OCI-LY3 (cell line): ENCODE data around the gene IL18.

Experiments
- H2AFZ ChIP-seq: fragments of 200-600, 300-600 bp; shearing (Covaris generic); 2 replicates; pipeline ENCODE4 v1.6.0; 2014; ENCODE audit warnings: antibody characterized with exemption, low read depth, low read length
- H3K27ac ChIP-seq: fragments of 200-600, 300-600 bp; sonication (generic); 2 replicates; pipeline ENCODE4 v1.5.1; 2014; ENCODE audit warnings: mild to moderate bottlenecking, low read length, moderate library complexity, mixed read lengths
- H3K27me3 ChIP-seq: fragments of 200-600, 300-600 bp; sonication (generic); 2 replicates; pipeline ENCODE4 v1.6.1; 2014; ENCODE audit warnings: low read depth, low read length, mixed read lengths
- H3K36me3 ChIP-seq: fragments of 200-600, 300-600 bp; sonication (generic); replicated peaks from 2 replicates; pipeline ENCODE3; 2014; ENCODE audit warnings: low read depth, low read length, mixed read lengths
- H3K4me1 ChIP-seq: fragments of 300-600, 200-600 bp; sonication (generic); 2 replicates; pipeline ENCODE4 v1.6.1; 2014; ENCODE audit warnings: low read length, mixed read lengths
- H3K4me2 ChIP-seq: fragments of 200-600, 300-600 bp; sonication (generic); 2 replicates; pipeline ENCODE4 v1.6.1; 2014; ENCODE audit warnings: low read length, mixed read lengths
- H3K4me3 ChIP-seq: fragments of 300-600, 200-600 bp; sonication (generic); 2 replicates; pipeline ENCODE4 v1.5.1; 2014; ENCODE audit warnings: antibody characterized with exemption, mild to moderate bottlenecking, low read length, moderate library complexity
- H3K79me2 ChIP-seq: fragments of 300-600, 200-600 bp; shearing (Covaris generic); 2 replicates; pipeline ENCODE4 v1.6.1; 2014; ENCODE audit warnings: mild to moderate bottlenecking, low read length, mixed read lengths
- H3K9ac ChIP-seq: fragments of 300-600, 200-600 bp; shearing (Covaris generic); 2 replicates; pipeline ENCODE4 v1.6.0; 2014; ENCODE audit warnings: mild to moderate bottlenecking, low read length, moderate library complexity
- H3K9me3 ChIP-seq: fragments of 200-600, 300-600 bp; shearing (Covaris generic); 2 replicates; pipeline ENCODE4 v1.6.1; 2014; ENCODE audit warnings: low read length, mixed read lengths; ENCODE audit not compliant: insufficient read depth
- H4K20me1 ChIP-seq: fragments of 200-600, 300-600 bp; sonication (generic); 2 replicates; pipeline ENCODE4 v1.6.1; 2016; ENCODE audit warnings: low read length, mixed read lengths; ENCODE audit not compliant: insufficient read depth
- EZH2phosphoT487 ChIP-seq: fragments of 200-600 bp; shearing (Covaris generic); IDR thresholded peaks from 2 replicates; pipeline ENCODE4 v1.6.1; 2018; ENCODE audit warnings: antibody characterized with exemption, mixed run types, low read depth
- TF ChIP-seq, protein P1 (sequence below): fragments of 200-600, 300-600 bp; sonication (generic); IDR thresholded peaks from 2 replicates; pipeline ENCODE4 v1.5.1; 2014; ENCODE audit warnings: antibody characterized with exemption, low read length, low read depth

IL18 gene

GRCh38 chr11:112163875-112164685 lies at the start of gene IL18:
TSS of gene IL18 (minus strand) at chr11:112164094. CDS start at chr11:112155053, 9,041 bp downstream.
- no peaks in the 10 kb centered on the region for H3K9me3 ChIP-seq
- peak within 1 kb of the TSS; percentile 18; the same call in 1 of the 2 replicates for H3K9ac ChIP-seq
- H2AFZ ChIP-seq, result peak within 1 kb of the TSS; percentile 74
- peak within 1 kb of the TSS; percentile 80 for H3K4me2 ChIP-seq
- no peaks in the 10 kb centered on the region for H3K79me2 ChIP-seq
- H3K4me1 ChIP-seq, result peaks cover 14% of the 10 kb centered on the region
- no peak within 1 kb of the TSS for H3K27ac ChIP-seq
- TF ChIP-seq EZH2phosphoT487, result no peak
- TF ChIP-seq, protein P1, sequence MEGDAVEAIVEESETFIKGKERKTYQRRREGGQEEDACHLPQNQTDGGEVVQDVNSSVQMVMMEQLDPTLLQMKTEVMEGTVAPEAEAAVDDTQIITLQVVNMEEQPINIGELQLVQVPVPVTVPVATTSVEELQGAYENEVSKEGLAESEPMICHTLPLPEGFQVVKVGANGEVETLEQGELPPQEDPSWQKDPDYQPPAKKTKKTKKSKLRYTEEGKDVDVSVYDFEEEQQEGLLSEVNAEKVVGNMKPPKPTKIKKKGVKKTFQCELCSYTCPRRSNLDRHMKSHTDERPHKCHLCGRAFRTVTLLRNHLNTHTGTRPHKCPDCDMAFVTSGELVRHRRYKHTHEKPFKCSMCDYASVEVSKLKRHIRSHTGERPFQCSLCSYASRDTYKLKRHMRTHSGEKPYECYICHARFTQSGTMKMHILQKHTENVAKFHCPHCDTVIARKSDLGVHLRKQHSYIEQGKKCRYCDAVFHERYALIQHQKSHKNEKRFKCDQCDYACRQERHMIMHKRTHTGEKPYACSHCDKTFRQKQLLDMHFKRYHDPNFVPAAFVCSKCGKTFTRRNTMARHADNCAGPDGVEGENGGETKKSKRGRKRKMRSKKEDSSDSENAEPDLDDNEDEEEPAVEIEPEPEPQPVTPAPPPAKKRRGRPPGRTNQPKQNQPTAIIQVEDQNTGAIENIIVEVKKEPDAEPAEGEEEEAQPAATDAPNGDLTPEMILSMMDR, result no peak
- H3K36me3 ChIP-seq, result no peaks in the 10 kb centered on the region
- no peaks in the 10 kb centered on the region for H4K20me1 ChIP-seq
- H3K27me3 ChIP-seq, result peaks cover 7% of the 10 kb centered on the region; the same call in 1 of the 2 replicates
- peak within 1 kb of the TSS; percentile 75 for H3K4me3 ChIP-seq

DNA sequence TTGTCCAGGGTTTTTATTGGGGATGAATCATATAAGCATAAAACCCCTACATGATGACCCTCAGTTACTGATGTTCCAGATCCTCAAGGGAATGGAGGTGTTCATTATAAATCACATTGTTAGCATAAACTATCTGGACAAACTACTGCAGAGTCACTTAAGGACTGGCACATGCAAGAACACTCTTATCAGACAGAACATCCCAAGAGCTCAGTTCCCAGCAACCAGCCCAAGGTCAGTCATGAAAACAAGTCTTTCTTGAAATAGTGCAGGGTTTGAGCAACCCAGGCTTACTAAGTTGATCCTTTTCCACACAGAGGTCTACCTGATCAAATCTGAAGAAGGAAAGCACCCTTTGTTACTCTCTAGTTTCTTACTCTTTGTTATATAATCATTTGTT lies 48.8 kb upstream of the IL18 start:
- no peaks in the 10 kb centered on the region for H3K36me3 ChIP-seq
- no peaks in the 10 kb centered on the region for H4K20me1 ChIP-seq
- H3K79me2 ChIP-seq, result no peaks in the 10 kb centered on the region
- peaks cover 4% of the 10 kb centered on the region for H3K4me1 ChIP-seq
- H3K27ac ChIP-seq, result no peak overlapping the region
- H3K27me3 ChIP-seq, result peaks cover 33% of the 10 kb centered on the region
- no peaks in the 10 kb centered on the region for H3K9me3 ChIP-seq
- H2AFZ ChIP-seq, result no peak overlapping the region
- no peak overlapping the region for H3K4me3 ChIP-seq
- no peak for TF ChIP-seq EZH2phosphoT487
- TF ChIP-seq, protein P1, result no peak
- no peak overlapping the region for H3K9ac ChIP-seq
- no peak overlapping the region for H3K4me2 ChIP-seq

DNA sequence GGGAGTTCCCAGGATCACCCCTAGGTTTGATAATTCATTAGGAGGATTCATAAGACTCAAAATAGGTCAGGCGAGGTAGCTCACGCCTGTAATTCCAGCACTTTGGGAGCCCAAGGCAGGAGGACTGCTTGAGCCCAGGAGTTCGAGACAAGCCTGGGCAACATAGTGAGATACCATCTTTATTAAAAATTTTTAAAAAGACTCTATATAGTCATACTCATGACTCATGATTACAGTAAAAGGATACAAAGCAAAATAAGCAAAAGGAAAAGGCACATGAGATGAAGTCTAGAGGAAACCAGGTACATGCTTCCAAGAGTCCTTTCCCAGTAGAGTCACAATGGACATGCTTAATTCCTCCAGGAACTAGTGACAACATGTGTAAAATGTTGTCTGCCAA lies 48.4 kb upstream of the IL18 start:
- no peaks in the 10 kb centered on the region for H3K9me3 ChIP-seq
- no peak overlapping the region for H3K27ac ChIP-seq
- TF ChIP-seq, protein P1, result no peak
- TF ChIP-seq EZH2phosphoT487, result no peak
- no peak overlapping the region for H3K4me2 ChIP-seq
- H4K20me1 ChIP-seq, result no peaks in the 10 kb centered on the region
- no peaks in the 10 kb centered on the region for H3K36me3 ChIP-seq
- no peaks in the 10 kb centered on the region for H3K79me2 ChIP-seq
- H2AFZ ChIP-seq, result no peak overlapping the region
- no peak overlapping the region for H3K9ac ChIP-seq
- peaks cover 4% of the 10 kb centered on the region for H3K4me1 ChIP-seq
- peaks cover 37% of the 10 kb centered on the region for H3K27me3 ChIP-seq
- no peak overlapping the region for H3K4me3 ChIP-seq

DNA sequence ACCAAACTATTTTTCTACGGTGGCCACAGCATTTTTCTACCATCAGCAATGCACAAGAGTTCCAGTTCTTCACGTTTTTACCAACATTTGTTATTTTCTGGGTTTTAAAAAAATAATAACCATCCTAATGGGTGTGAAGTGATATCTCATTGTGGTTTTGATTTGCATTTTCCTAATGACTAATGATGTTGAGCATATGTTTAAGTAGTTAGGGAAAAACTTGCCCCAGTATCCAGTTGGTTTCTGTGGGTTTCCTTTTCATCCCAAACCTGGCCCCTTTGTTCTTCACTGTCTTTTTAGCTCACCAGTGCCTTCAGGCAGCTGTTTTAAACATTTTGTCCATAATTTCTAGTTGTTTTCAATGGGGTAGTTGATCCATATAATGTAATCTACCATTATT lies 47.6 kb upstream of the IL18 start:
- TF ChIP-seq EZH2phosphoT487, result no peak
- TF ChIP-seq, protein P1, result no peak
- Histone ChIP-seq H4K20me1 (no peaks in the 10 kb centered on the region), H3K9ac (no peak overlapping the region), H3K79me2 (no peaks in the 10 kb centered on the region), H3K27ac (no peak overlapping the region), H3K4me2 (no peak overlapping the region), H3K36me3 (no peaks in the 10 kb centered on the region), H3K4me3 (no peak overlapping the region), H3K27me3 (peaks cover 38% of the 10 kb centered on the region), H3K9me3 (no peaks in the 10 kb centered on the region), H2AFZ (no peak overlapping the region), H3K4me1 (peaks cover 4% of the 10 kb centered on the region)
